ENCODE data around the gene TIGD1. TPM values are rescaled to one million over a fixed set of nuclear protein-coding genes. Genes with fewer than 3 reads are reported as not detected.

The TIGD1 gene
- polyA plus RNA-seq, 1 of the 3 experiments (the other 2 are of a cell fraction): 4.6 TPM

- TF ChIP-seq REST (IDR thresholded peaks at IDR 0.05; ENCODE audit: low read depth, low read length): no peak
- TF ChIP-seq FOXM1 (IDR thresholded peaks at IDR 0.05; ENCODE audit: low read depth): no peak
These were observed 6.3 kb downstream of the TIGD1 start (continued) for GRCh38 chr2:232543928-232544631.

- no peak for TF ChIP-seq POLR2AphosphoS5 (IDR thresholded peaks at IDR 0.05; ENCODE audit: low read depth, low read length)
- TF ChIP-seq SMC3 (IDR thresholded peaks at IDR 0.05; ENCODE audit: low read depth, low read length): no peak
- TF ChIP-seq FOXJ3 (CRISPR knock-in tag; IDR thresholded peaks at IDR 0.05): no peak
- TF ChIP-seq RFX5 (IDR thresholded peaks at IDR 0.05; ENCODE audit: low read length): no peak
- no peak for TF ChIP-seq USF2 (IDR thresholded peaks at IDR 0.05; ENCODE audit: borderline replicate concordance, low read depth, low read length)
- TF ChIP-seq JUND (IDR thresholded peaks at IDR 0.05): no peak
- no peak for TF ChIP-seq EZH2phosphoT487 (IDR thresholded peaks at IDR 0.05; ENCODE audit: borderline replicate concordance, low read depth)
- no peak for TF ChIP-seq ELF1 (IDR thresholded peaks at IDR 0.05)
- TF ChIP-seq TEAD4 (IDR thresholded peaks at IDR 0.05; ENCODE audit: borderline replicate concordance, insufficient read depth): no peak
- no peak for TF ChIP-seq FOXM1 (IDR thresholded peaks at IDR 0.05; ENCODE audit: low read depth)
- TF ChIP-seq GATA2 (CRISPR knock-in tag; IDR thresholded peaks at IDR 0.05): no peak
- CTCF ChIA-PET: interaction anchor here (1.0 to 1.6 kb wide), 3 partner anchors 12 to 21 kb away, joined by 4 to 5 read pairs (median 4); no protein-coding TSS in a partner anchor
- H3K9ac ChIP-seq: no peak overlapping the region
These were observed 6.9 kb downstream of the TIGD1 start for GRCh38 chr2:232543491-232543890.

More at GRCh38 chr2:232543491-232543890, 6.9 kb downstream of the TIGD1 start:
- no peaks in the 10 kb centered on the region for H4K20me1 ChIP-seq (ENCODE audit: insufficient read depth)
- H3K27me3 ChIP-seq (ENCODE audit: insufficient read depth): no peaks in the 10 kb centered on the region
- peaks cover 2 to 5% of the 10 kb centered on the region in 2 experiments for H3K36me3 ChIP-seq (replicated peaks in 1 of 2; ENCODE audit: control insufficient read depth in 1 of 2, insufficient read depth in 2 of 2, low read length in 1 of 2)
- peaks cover 23% of the 10 kb centered on the region for H3K79me2 ChIP-seq (ENCODE audit: insufficient read depth)
- 95% methylated on average over 12 of the region's 14 CpGs for WGBS (ENCODE audit: low lambda C conversion rate)
- POLR2A ChIA-PET: no interaction called here
- no peak overlapping the region for H3K27ac ChIP-seq (ENCODE audit: low read depth in 2 of 2, low read length in 1 of 2)
- DNase-seq: peak; percentile 14
- no peaks in the 10 kb centered on the region for H3F3A ChIP-seq (replicated peaks; ENCODE audit: insufficient read depth)
- H3K4me2 ChIP-seq: no peak overlapping the region
- H3K4me3 ChIP-seq (ENCODE audit: low read depth in 2 of 2, low read length in 1 of 2): no peak overlapping the region
- H2AFZ ChIP-seq (ENCODE audit: low read depth): no peak overlapping the region
- H3K9me3 ChIP-seq: no peaks in the 10 kb centered on the region
- no peaks in the 10 kb centered on the region; a peak in 1 of 4 replicates for H3K4me1 ChIP-seq (ENCODE audit: control insufficient read depth in 1 of 2, insufficient read depth in 2 of 2, low read depth in 1 of 2, low read length in 1 of 2)
- H3K9me2 ChIP-seq: no peaks in the 10 kb centered on the region
